Measurements from ENCODE around the gene ACKR4. TPM values are rescaled to one million over a fixed set of nuclear protein-coding genes. Genes with fewer than 3 reads are reported as not detected.
A peak's percentile ranks its signal among the peaks of the same experiment; 100 is the strongest.
"Not testable (repeated sequence)": the region's sequence is repeated elsewhere in the genome, so short reads cannot be mapped to it uniquely, and the experiment has no call there.

ACKR4 gene
- total RNA-seq, 1 donor from 2014 or later: 4.4 TPM

- no peak for DNase-seq (ENCODE audit: low read depth, low spot score)
These were observed 2.6 kb upstream of the ACKR4 start for GRCh38 chr3:132594498-132594897.

- DNase-seq (ENCODE audit: low read depth, low spot score): no peak
These were observed 2.1 kb upstream of the ACKR4 start for GRCh38 chr3:132595014-132595413.

- no peak for DNase-seq (ENCODE audit: low read depth, low spot score)
These were observed 744 bp upstream of the ACKR4 start for GRCh38 chr3:132596326-132596725.

- DNase-seq (ENCODE audit: low read depth, low spot score): no peak
These were observed 590 bp downstream of the ACKR4 start for GRCh38 chr3:132597660-132598059.

GRCh38 chr3:132598181-132598580, 1.1 kb downstream of the ACKR4 start:
- DNase-seq (ENCODE audit: low read depth, low spot score): no peak

- not testable (repeated sequence) for DNase-seq (ENCODE audit: low read depth, low spot score)
These were observed 3.5 kb downstream of the ACKR4 start for GRCh38 chr3:132600614-132601013.

- no peak for DNase-seq (ENCODE audit: low read depth, low spot score)
These were observed 8.3 kb downstream of the ACKR4 start for GRCh38 chr3:132605374-132605792.

- no peak for DNase-seq (ENCODE audit: low read depth, low spot score)
These were observed 9.0 kb downstream of the ACKR4 start for GRCh38 chr3:132606085-132606484.

- DNase-seq (ENCODE audit: low read depth, low spot score): not testable (repeated sequence)
These were observed 9.6 kb downstream of the ACKR4 start for GRCh38 chr3:132606620-132607019.

- not testable (repeated sequence) for DNase-seq (ENCODE audit: low read depth, low spot score)
These were observed 18.2 kb downstream of the ACKR4 start for GRCh38 chr3:132615301-132615700.

GRCh38 chr3:132615881-132616280, 18.8 kb downstream of the ACKR4 start:
- no peak for DNase-seq (ENCODE audit: low read depth, low spot score)

GRCh38 chr3:132616780-132617179, 19.7 kb downstream of the ACKR4 start:
- DNase-seq (ENCODE audit: low read depth, low spot score): no peak

GRCh38 chr3:132622148-132622547, 25.1 kb downstream of the ACKR4 start:
- peak; percentile 50 for DNase-seq (ENCODE audit: low read depth, low spot score)

GRCh38 chr3:132622761-132623160, 25.7 kb downstream of the ACKR4 start:
- DNase-seq (ENCODE audit: low read depth, low spot score): no peak

- no peak for DNase-seq (ENCODE audit: low read depth, low spot score)
These were observed 26.6 kb downstream of the ACKR4 start for GRCh38 chr3:132623646-132624045.

GRCh38 chr3:132624790-132625189, 27.7 kb downstream of the ACKR4 start:
- DNase-seq (ENCODE audit: low read depth, low spot score): no peak

GRCh38 chr3:132625613-132626012, 28.5 kb downstream of the ACKR4 start:
- no peak for DNase-seq (ENCODE audit: low read depth, low spot score)

- DNase-seq (ENCODE audit: low read depth, low spot score): no peak
These were observed 29.9 kb downstream of the ACKR4 start for GRCh38 chr3:132626955-132627354.

GRCh38 chr3:132628157-132628556, 31.1 kb downstream of the ACKR4 start:
- no peak for DNase-seq (ENCODE audit: low read depth, low spot score)

GRCh38 chr3:132629928-132630327, 32.9 kb downstream of the ACKR4 start:
- peak; percentile 37 for DNase-seq (ENCODE audit: low read depth, low spot score)

- DNase-seq (ENCODE audit: low read depth, low spot score): no peak
These were observed 33.5 kb downstream of the ACKR4 start for GRCh38 chr3:132630612-132631011.

- no peak for DNase-seq (ENCODE audit: low read depth, low spot score)
These were observed 38.0 kb downstream of the ACKR4 start for GRCh38 chr3:132635052-132635451.

- DNase-seq (ENCODE audit: low read depth, low spot score): no peak
These were observed 40.5 kb downstream of the ACKR4 start for GRCh38 chr3:132637590-132637989.

GRCh38 chr3:132638706-132639105, 41.6 kb downstream of the ACKR4 start:
- DNase-seq (ENCODE audit: low read depth, low spot score): no peak
